GM18517 (cell line): ENCODE measurements around the gene ZNF891.

Source experiments
- ATAC-seq: cut with Tn5 transposase; IDR thresholded peaks from one replicate; pipeline ENCODE4 v1.9.1; 2021; ENCODE audit warnings: mild to moderate bottlenecking, moderate library complexity; ENCODE audit not compliant: unreplicated experiment

The ZNF891 gene

GRCh38 chr12:133063556-133063955, 66.5 kb downstream of the ZNF891 start:
- ATAC-seq = no peak

GRCh38 chr12:133061954-133062353, 68.1 kb downstream of the ZNF891 start:
- ATAC-seq = no peak

GRCh38 chr12:133058203-133059113, 71.6 kb downstream of the ZNF891 start:
- ATAC-seq = no peak

GRCh38 chr12:133057446-133057845, 72.6 kb downstream of the ZNF891 start:
- no peak for ATAC-seq
